WERI-Rb-1 (cell line): ENCODE data around the gene USF1.

Source experiments
- DNase-seq: peaks from one replicate; pipeline ENCODE4 v3.0.0-alpha.2; 2020
- H3K27ac ChIP-seq: fragments of 250-450 bp; sonication (Bioruptor Pico); 2 replicates; pipeline ENCODE4 v1.5.1; 2020; ENCODE audit warnings: mild to moderate bottlenecking, moderate library complexity
- H3K27me3 ChIP-seq: fragments of 250-450 bp; sonication (Bioruptor Pico); 2 replicates; pipeline ENCODE4 v1.5.1; 2021; ENCODE audit warnings: mild to moderate bottlenecking, low read depth, moderate library complexity; ENCODE audit not compliant: insufficient read depth, severe bottlenecking
- H3K36me3 ChIP-seq: fragments of 250-450 bp; sonication (Bioruptor Pico); 2 replicates; pipeline ENCODE4 v1.5.1; 2020; ENCODE audit warnings: mild to moderate bottlenecking, moderate library complexity
- H3K4me3 ChIP-seq: 2 replicates; pipeline ENCODE4 v1.5.1; 2011; ENCODE audit warnings: low read depth, mild to moderate bottlenecking, control low read depth, low read length
- H3K9me3 ChIP-seq: fragments of 250-450 bp; sonication (Bioruptor Pico); 2 replicates; pipeline ENCODE4 v1.5.1; 2021; ENCODE audit warnings: mild to moderate bottlenecking, moderate library complexity; ENCODE audit not compliant: severe bottlenecking
- TF ChIP-seq, protein P1 (sequence below): IDR thresholded peaks from 2 replicates; pipeline ENCODE4 v1.5.1; 2011; ENCODE audit warnings: low read depth, mild to moderate bottlenecking, control low read depth, inconsistent platforms, low read length

The USF1 gene

DNA sequence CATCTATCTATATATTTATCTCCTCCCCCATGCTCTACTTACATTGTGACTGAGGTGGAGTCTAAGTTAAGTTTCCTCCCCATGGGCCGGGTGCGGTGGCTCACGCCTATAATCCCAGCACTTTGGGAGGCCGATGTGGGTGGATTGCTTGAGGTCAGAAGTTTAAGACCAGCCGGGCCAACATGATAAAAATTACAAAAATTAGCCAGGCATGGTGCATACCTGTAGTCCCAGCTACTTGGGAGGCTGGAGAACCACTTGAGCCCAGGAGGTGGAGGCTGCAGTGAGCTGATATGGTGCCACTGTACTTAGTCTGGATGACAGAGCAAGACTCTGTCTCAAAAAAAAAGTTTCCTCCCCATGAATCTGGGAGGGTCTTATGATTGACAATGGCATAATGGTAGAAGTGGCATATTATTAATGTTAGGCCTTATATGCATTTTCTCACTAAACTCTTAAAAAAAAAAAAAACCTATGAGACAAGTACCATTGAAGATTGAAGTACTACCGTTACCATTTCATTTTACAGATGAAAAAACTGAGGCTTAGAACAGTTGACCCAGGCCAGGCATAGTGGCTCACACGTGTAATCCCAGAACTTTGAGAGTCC is 36.1 kb downstream of the USF1 start:
- no peaks in the 10 kb centered on the region for H3K27me3 ChIP-seq
- DNase-seq = no peak
- H3K27ac ChIP-seq = no peak overlapping the region; the same call in 1 of the 2 replicates
- TF ChIP-seq, protein P1, sequence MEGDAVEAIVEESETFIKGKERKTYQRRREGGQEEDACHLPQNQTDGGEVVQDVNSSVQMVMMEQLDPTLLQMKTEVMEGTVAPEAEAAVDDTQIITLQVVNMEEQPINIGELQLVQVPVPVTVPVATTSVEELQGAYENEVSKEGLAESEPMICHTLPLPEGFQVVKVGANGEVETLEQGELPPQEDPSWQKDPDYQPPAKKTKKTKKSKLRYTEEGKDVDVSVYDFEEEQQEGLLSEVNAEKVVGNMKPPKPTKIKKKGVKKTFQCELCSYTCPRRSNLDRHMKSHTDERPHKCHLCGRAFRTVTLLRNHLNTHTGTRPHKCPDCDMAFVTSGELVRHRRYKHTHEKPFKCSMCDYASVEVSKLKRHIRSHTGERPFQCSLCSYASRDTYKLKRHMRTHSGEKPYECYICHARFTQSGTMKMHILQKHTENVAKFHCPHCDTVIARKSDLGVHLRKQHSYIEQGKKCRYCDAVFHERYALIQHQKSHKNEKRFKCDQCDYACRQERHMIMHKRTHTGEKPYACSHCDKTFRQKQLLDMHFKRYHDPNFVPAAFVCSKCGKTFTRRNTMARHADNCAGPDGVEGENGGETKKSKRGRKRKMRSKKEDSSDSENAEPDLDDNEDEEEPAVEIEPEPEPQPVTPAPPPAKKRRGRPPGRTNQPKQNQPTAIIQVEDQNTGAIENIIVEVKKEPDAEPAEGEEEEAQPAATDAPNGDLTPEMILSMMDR = no peak
- no peaks in the 10 kb centered on the region for H3K9me3 ChIP-seq
- no peak overlapping the region for H3K4me3 ChIP-seq
- H3K36me3 ChIP-seq = peaks cover 28% of the 10 kb centered on the region

DNA sequence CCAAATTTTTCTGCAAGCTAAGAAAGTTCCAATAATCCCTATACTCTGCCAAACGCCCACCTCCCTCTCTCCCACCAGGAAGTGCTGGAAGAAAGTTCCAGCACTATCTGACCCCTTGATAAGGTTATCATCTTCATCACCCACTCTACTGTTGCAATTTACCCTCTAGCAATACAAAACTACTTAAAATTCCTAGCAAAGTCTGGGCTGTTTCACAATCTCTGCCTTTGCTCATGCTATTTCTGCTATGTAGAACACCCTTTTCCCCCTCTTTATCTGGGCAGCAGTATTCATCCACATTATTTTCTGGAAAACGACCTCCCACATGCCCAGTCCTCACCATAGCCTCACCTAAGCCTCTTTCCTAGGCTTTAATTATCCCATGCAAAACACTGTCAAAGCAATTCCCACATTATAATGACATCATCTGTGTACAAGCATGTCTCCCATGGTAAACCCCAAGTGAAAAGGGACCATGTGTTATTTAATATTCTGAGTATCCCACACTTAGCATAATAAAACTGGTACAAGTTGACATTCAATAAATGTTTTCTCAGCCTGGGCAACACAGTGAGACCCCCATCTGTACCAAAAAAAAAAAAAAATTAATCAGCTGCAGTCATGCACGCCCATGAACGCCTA is 36.8 kb downstream of the USF1 start:
- Histone ChIP-seq H3K9me3 (no peaks in the 10 kb centered on the region), H3K36me3 (peaks cover 22% of the 10 kb centered on the region), H3K27ac (no peak overlapping the region), H3K4me3 (no peak overlapping the region), H3K27me3 (no peaks in the 10 kb centered on the region)
- TF ChIP-seq, protein P1 = no peak
- DNase-seq = no peak

DNA sequence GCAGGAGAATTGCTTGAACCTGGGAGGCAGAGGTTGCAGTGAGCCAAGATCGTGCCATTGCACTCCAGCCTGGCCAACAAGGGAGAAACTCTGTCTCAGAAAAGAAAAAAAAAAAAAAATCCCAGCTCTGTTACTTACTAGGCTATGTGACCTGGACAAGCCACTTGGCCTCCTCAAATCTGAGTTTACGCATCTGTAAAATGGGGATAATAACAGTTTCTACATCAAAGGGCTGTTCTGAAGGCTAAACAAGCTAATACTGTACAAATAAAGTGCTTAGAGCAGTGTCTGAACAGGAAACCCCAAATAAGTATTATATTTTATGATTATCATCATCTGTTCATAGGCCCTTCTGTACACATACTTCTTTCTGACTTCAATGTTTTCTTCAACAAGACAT is 38.4 kb downstream of the USF1 start:
- TF ChIP-seq, protein P1 = no peak
- Histone ChIP-seq H3K9me3 (no peaks in the 10 kb centered on the region), H3K27me3 (no peaks in the 10 kb centered on the region), H3K27ac (no peak overlapping the region), H3K4me3 (no peak overlapping the region), H3K36me3 (peaks cover 21% of the 10 kb centered on the region)
- no peak for DNase-seq

DNA sequence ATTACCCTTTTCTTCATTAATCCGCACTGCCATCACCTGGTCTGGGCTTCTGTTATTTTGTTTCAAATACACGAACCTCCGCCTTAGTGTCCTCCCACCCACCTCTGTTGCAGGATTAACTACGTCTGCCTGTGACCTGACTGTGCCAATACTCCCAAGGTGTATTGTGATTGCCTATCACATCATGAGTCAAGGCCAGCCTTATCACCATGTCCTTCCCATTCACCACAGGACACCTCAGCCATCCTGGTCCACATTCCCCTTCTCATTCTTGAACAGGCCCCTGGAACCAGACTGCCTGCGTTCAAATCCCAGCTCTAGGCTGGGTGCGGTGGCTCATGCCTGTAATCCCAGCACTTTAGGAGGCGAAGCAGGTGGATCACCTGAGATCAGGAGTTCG is 39.2 kb downstream of the USF1 start:
- Histone ChIP-seq H3K27me3 (no peaks in the 10 kb centered on the region), H3K4me3 (no peak overlapping the region), H3K36me3 (peaks cover 25% of the 10 kb centered on the region), H3K9me3 (no peaks in the 10 kb centered on the region), H3K27ac (no peak overlapping the region)
- DNase-seq = no peak
- TF ChIP-seq, protein P1 = no peak

DNA sequence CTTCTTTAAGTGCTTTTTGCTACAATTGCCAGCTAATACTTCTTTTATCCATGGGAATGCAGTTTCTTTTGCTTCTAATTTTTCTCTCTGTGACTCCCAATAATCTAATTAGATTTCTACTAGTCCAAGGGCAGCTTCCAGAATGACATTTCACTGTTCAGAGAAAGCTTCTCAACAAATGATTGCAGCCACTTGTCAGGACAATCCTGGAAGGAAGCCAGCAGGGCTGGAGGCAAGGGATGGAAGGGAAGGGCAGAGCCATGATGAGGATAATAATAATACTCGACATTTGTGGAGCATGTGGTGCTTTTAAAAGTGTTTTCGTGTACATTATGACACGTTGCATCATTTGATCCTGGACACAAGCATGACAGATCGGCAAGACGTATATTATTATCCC is 44.3 kb downstream of the USF1 start:
- no peak overlapping the region for H3K27ac ChIP-seq
- no peak for DNase-seq
- no peaks in the 10 kb centered on the region for H3K9me3 ChIP-seq
- TF ChIP-seq, protein P1 = no peak
- H3K27me3 ChIP-seq = no peaks in the 10 kb centered on the region
- H3K36me3 ChIP-seq = peaks cover 56% of the 10 kb centered on the region
- no peak overlapping the region for H3K4me3 ChIP-seq
